NCI-H1694 (cell line): ENCODE measurements around the gene SMIM28.
"Not testable (repeated sequence)": the region's sequence is repeated elsewhere in the genome, so short reads cannot be mapped to it uniquely, and the experiment has no call there.

Source experiments
- DNase-seq: peaks from one replicate; lab custom pipeline; 2025; lab: John Stamatoyannopoulos, UW

SMIM28 gene

DNA sequence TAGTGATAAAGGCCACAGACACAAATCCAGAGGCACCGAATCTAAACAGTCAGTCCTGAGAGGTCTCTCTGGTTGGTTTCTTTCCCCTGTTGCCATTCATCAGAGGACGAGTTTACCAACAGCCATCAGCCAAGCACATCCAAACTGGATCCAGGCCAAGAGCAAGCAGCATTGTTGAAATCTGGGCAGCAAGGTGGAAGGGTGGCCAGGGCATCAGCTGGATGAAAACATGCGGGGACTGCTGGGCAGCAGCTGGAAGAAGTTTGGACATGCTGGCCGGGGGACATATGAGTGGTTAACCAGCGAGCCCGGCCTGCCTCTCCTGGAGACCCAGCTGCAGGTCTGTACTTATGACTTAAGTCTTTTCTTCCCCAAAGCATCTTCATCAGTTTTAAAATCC lies at the start of gene SMIM28:
TSS of gene SMIM28 (plus strand) at position 62 of the 400 bp plus-strand sequence. CDS start at position 230, 168 bp downstream.
- DNase-seq = no peak

DNA sequence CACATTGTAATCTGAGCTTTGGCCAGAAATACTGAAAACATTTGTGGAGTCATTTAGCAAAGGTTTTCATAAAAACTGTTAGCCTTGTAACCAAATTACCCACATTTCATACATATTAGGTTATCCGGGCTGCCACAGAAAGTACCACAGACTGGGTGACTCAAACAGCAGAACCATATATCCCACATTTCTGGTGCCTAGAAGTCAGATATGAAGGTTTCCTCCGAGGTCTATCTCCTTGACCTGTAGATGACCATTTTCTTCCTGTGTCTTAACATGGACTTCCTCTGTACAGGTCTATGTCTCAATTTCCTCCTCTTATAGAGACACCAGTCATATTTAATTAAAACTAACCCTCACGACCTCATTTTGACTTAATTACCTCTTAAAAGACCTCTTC lies 49.5 kb upstream of the SMIM28 start:
- DNase-seq = no peak

DNA sequence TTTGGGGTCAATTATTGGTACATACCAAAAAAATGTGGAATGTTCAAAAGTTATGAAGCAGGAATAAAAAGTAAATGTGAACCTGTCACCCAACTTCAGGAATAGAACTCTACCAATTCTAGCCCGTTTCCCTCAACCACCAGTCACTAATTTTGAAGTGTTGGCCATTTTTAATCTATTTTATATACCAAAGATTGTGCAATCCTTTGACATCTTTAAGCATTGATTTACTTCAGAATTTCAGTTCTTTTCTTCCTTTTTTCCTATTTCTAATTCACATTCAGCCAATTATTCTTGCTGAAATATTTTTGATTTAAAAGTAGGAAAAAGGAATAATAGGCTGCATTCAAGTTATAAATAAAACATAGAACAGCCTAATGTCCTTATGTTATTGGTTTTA lies 46.9 kb upstream of the SMIM28 start:
- DNase-seq = no peak

- DNase-seq = no peak
Observed at GRCh38 chr6:138331444-138331843, 46.3 kb upstream of the SMIM28 start.

DNA sequence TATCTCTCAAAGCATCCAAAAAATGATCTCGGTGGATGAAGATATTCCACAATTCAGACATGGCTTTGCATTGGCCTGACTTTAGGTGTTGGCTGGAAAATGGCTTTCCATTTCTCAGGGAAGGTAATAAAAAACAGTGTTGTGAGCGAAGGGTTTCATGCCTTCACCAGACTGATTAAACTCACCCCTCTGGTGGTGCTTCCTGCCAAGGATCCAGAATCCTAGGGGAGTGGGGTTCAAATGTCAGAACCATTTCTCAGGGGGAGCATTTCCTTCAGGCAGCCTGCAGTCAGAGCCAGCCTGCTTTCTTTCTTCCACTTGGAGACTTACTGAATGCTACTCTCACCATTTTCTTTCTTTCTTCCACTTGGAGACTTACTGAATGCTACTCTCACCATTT lies 45.7 kb upstream of the SMIM28 start:
- DNase-seq = no peak

GRCh38 chr6:138334000-138334399 lies 43.7 kb upstream of the SMIM28 start:
- DNase-seq = no peak

DNA sequence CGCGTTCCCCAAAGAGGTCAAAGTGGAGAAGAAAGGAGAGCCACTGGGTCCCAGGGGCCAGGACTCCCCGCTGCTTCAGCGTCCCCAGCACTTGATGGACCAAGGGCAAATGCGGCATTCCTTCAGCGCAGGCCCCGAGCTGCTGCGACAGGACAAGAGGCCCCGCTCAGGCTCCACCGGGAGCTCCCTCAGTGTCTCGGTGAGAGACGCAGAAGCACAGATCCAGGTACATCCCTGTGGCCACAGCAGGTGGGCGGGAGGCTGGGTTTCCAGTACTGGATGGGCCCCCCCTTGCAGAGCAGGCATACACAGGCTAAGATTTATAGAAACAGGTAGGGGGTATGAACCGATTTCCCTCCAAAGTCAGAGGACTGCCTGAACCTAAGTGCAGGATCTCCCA lies 42.7 kb upstream of the SMIM28 start:
- no peak for DNase-seq

GRCh38 chr6:138336221-138336620 lies 41.5 kb upstream of the SMIM28 start:
- no peak for DNase-seq

DNA sequence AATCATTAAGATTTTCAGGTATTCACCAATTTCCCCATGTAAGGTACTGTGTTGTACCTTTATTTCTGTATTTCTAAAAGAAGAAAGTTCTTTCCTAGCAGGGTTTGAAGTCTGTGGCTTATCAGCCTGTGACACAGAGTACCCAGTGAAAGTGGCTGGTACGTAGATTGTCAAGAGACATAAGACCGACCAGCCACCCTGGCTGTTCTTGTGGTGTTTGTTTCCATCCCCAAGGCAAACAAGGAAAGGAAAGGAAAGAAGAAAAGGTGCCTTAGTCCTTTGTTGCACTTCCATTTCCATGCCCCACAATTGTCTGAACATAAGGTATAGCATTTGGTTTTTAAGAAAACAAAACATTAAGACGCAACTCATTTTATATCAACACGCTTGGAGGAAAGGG lies 40.6 kb upstream of the SMIM28 start:
- no peak for DNase-seq

- no peak for DNase-seq
Observed at GRCh38 chr6:138339024-138339423, 38.7 kb upstream of the SMIM28 start.

GRCh38 chr6:138341176-138341575 lies 36.5 kb upstream of the SMIM28 start:
- no peak for DNase-seq

- no peak for DNase-seq
Observed at GRCh38 chr6:138343112-138343511, 34.6 kb upstream of the SMIM28 start.

DNA sequence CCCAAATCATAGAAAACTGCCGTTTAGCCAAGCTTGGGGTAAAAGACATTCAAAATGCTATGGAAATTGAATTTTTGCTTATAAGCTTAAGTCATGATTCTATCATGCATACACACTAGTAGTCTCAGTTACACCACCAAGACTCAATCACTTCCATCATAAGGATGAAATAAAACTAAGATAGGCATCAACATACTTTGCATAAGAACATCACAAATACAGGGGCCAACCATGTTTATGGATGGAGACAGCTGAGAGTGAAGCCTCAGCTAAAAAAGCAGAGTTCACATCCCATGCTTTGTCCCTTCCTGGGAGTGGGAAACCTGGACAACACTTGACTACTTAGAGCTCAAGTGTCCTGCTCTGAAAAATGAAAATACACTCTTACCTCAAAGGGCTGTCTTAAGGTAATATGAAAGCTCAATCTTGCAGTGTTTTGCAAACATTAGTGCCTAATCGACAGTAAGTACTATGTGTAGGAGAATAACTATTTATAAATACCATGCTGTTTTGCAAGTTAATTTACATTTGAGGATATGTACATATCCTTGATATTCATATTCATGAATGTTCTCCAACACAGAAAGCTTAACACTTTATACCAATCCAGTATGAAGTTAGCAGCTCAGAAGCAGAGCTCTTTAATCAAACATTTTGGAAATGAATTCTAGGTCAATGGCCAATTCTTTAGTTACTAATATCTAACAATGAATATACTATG lies 32.0 kb upstream of the SMIM28 start:
- DNase-seq = no peak

DNA sequence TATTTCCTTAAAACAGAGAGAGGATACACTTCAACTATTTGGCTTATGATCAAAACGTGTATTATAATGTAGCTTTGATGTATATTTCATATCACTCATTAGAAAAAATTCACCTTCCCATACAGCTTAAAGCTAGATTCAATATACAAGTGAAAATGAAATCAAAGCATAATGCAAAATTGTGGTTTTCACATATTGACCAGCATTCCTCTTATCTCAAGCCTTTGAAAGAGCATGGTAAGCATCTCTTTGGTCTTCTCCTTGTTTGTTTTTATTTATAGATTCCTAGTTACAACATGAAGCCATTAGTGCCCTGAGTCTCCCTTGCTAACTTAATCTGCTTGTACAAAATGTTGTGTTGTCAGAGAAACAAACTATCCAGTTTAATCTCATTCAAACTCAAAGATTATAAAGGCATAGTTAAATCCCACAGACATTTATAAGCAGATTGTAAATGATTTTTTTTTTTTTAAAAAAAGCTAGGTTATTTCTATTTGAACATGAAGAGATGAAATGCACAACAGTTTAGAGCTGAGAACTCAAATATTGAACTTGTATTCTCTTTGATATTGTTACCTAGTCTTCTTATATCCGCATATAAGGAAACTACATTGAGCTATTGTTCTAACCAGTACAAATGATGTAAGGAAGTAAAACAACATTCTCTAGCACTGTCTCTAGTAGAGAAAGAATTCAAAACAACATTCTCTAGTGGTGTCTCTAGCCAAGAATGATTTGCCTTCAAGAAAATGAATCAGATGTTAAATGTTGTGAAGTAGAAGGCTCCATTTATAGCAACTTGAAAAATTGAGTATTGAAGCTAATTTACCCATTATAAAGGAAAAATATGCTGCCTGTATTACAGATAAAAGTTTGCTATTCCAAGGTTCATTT lies 31.2 kb upstream of the SMIM28 start:
- DNase-seq = no peak

- no peak for DNase-seq
Observed at GRCh38 chr6:138347864-138348263, 29.8 kb upstream of the SMIM28 start.

DNA sequence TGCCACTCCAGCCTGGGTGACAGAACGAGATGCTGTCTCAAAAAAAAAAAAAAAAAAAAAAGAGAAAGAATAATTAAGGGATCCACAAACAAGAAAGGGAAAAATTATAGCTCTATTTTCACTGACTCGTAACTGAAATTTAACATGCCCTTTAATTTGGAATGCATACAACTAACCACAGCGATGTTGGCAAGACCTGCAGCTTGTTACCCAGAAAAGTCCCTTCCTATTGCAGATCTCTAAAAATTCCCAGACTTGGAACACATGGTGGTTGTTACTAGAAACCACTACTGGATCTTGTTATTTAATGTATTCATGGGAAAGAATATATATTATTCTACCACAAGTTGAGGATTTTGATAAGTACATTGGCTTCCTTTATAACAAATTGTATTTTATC lies 27.8 kb upstream of the SMIM28 start:
- no peak for DNase-seq

GRCh38 chr6:138357928-138358327 lies 19.8 kb upstream of the SMIM28 start:
- DNase-seq = no peak

- DNase-seq = not testable (repeated sequence)
Observed at GRCh38 chr6:138368684-138369083, 9.0 kb upstream of the SMIM28 start.

DNA sequence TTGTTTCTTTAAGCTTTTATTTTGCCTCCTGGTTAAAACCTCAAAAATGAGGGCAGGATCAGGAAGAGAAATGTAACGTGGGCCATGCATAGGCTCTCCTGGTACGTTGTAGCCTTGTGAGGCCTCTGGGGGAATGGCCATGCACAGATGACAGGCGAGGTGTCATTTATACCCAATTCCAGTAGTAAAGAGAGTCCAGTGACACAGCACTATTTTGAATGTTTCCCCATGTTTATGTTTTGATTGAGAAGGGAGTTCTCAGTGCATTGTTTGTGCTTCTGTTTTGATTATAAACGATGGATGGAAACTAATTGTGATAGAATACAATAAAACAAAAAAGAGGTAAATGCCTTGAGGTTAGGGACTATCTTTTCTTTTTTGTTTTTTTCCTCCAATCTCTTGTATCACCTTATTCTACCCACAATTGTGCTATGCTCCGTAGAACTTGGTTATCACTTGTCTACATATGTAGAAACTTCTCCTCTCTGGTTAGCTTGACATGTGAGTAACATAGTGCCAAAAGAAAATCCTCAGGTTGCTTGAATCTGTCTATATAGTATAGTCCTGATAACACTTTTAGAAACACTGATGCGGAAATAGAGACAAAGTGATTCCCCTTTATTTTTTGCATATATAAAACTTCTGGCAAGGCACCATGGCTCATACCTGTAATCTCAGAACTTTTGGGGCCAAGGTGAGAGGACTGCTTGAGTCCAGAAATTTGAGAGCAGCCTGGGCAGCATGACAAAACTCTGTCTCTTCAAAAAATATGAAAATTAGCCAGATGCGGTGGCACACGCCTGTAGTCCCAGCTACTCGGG lies 6.9 kb upstream of the SMIM28 start:
- DNase-seq = no peak

- no peak for DNase-seq
Observed at GRCh38 chr6:138371452-138371711, 6.3 kb upstream of the SMIM28 start.

DNA sequence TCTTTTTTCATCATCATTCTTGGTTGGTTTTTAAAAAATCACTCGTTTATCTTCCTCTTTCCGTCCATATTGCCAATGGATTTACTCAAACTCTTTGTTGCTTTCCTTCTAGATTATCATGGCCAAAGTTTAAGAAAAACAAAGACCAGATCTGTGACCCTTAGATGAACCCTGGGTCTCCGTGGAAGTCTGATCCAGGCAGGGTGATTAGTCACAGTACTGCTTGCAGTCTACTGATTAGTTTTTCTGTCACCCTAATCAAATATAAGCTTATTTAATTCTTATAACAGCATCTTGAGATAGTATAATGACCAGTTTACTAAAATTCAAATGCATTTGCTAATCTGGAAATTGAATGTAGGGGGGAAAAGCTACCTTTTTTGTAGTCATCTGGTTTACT lies 6.0 kb upstream of the SMIM28 start:
- DNase-seq = no peak

GRCh38 chr6:138372711-138373463 lies 4.8 kb upstream of the SMIM28 start:
- DNase-seq = no peak
